Nephron (organoid): ENCODE results near the gene NCAPD2.
"Not testable (repeated sequence)": the region's sequence is repeated elsewhere in the genome, so short reads cannot be mapped to it uniquely, and the experiment has no call there.

Experiments used
- H3K27ac Mint-ChIP-seq, 3 experiments: 2 replicates each; pipeline ENCODE4 v1.8.0; 2020; ENCODE audit warnings: mixed read lengths in 3 of 3, mild to moderate bottlenecking in 2 of 3, moderate library complexity in 1 of 3
- H3K27me3 Mint-ChIP-seq: 2 replicates; pipeline ENCODE4 v1.8.0; 2021; ENCODE audit warnings: low read depth, mild to moderate bottlenecking, moderate library complexity, mixed read lengths
- H3K36me3 Mint-ChIP-seq: 2 replicates; pipeline ENCODE4 v1.8.0; 2020; ENCODE audit warnings: low read depth, mixed read lengths
- H3K4me1 Mint-ChIP-seq: 2 replicates; pipeline ENCODE4 v1.8.0; 2020; ENCODE audit warnings: mixed read lengths
- H3K4me3 Mint-ChIP-seq, 3 experiments: 2 replicates each; pipeline ENCODE4 v1.8.0; 2020; ENCODE audit warnings: mild to moderate bottlenecking in 3 of 3, mixed read lengths in 3 of 3, moderate library complexity in 2 of 3
- H3K9me3 Mint-ChIP-seq: 2 replicates; pipeline ENCODE4 v1.8.0; 2020; ENCODE audit warnings: mixed read lengths
- TF ChIP-seq, protein P1 (sequence below), 3 experiments: fragments of 200-600 bp; sonication (generic); IDR thresholded peaks; one replicate each; pipeline ENCODE4 v1.5.0; 2021; ENCODE audit warnings: antibody characterized with exemption in 3 of 3; ENCODE audit not compliant: unreplicated experiment in 3 of 3

NCAPD2 gene

DNA sequence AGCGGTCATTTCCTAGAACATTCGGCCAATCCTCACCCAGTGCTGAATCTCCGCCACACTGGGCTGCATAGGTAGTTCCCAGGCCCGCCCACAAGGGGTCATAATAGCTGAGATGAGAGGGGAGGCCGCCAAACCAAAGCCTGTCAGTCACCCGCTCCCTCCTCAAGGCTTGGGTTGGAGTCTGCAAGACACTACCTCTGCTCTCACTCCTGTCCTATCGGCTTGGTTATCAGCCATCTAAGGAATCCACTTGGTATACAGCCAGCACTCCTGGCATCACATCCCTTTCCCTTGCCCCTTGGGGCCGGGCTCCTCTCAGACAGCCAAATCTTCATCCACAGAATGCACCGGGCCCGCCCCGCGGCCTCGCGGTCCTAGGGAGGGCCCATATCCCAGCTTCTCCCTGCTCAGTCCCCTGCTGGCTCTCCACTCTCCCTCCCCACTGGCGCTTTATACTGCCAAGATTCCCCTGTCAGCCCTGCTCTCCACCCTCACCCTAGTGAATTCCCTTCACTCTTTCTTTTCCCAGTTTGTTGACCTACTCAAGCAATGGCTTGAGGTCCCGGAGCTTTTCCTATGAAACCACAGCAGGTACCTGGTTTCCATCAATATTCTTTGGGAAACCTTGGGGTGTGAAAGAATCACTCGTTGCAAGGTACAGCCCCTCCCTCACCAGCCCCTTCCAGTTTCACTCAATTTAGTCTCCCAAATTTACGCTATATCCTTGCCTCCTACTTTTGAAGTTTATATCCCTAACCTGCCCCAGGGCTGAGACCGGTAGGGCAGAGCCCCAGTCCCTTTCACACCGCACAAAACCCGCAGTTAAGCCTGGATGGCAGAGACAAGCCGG lies 60.5 kb downstream of the NCAPD2 start:
- TF ChIP-seq, protein P1, sequence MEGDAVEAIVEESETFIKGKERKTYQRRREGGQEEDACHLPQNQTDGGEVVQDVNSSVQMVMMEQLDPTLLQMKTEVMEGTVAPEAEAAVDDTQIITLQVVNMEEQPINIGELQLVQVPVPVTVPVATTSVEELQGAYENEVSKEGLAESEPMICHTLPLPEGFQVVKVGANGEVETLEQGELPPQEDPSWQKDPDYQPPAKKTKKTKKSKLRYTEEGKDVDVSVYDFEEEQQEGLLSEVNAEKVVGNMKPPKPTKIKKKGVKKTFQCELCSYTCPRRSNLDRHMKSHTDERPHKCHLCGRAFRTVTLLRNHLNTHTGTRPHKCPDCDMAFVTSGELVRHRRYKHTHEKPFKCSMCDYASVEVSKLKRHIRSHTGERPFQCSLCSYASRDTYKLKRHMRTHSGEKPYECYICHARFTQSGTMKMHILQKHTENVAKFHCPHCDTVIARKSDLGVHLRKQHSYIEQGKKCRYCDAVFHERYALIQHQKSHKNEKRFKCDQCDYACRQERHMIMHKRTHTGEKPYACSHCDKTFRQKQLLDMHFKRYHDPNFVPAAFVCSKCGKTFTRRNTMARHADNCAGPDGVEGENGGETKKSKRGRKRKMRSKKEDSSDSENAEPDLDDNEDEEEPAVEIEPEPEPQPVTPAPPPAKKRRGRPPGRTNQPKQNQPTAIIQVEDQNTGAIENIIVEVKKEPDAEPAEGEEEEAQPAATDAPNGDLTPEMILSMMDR (IDR thresholded peaks at IDR 0.05; ENCODE audit: unreplicated experiment in 3 of 3): peak; percentile 63 to 69 (median 67)
- Mint-ChIP-seq H3K4me3 (peak overlapping the region; percentile 88 to 92 (median 92)), H3K4me1 (peaks cover 45% of the 10 kb centered on the region), H3K9me3 (no peaks in the 10 kb centered on the region), H3K27me3 (no peaks in the 10 kb centered on the region), H3K36me3 (peaks cover 12% of the 10 kb centered on the region), H3K27ac (peak overlapping the region; percentile 73 to 89 (median 78))

DNA sequence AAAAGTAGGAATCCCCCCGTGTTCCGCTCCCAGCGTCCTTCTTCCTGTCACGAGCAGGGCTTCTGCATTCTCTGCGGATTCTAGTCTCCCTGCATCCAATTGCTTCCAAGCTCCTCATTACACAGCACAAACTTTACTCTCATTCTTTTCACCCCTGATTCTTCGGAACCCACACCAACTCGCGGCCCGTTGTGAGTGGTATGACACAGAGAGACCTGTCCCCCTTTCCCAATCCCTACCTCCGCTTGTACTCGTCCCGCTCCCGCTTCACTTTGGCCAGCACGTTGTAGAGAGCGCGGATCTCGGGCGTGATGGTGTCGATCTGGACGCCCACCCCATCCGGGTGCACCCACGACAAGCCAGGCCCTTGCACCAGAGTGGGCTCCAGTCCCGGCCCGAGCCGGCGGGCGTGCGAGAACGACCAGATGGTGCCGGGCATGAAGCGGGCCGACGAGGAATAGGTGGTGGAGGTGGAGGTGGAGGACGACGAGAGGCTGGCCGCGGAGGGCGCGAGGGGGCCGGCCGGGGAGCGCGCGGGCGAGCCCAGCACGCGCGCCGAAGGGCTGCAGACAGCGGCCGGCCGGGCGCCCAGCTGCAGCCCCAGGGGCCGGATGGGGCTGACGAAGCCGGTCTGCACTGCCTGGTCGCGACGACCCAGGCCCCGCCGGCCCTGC lies 61.3 kb downstream of the NCAPD2 start:
- H3K4me1 Mint-ChIP-seq: peaks cover 44% of the 10 kb centered on the region
- H3K4me3 Mint-ChIP-seq: peak overlapping the region; percentile 88 to 92 (median 92)
- no peaks in the 10 kb centered on the region for H3K9me3 Mint-ChIP-seq
- TF ChIP-seq, protein P1 (IDR thresholded peaks at IDR 0.05; ENCODE audit: unreplicated experiment in 3 of 3): no peak
- no peaks in the 10 kb centered on the region for H3K27me3 Mint-ChIP-seq
- H3K27ac Mint-ChIP-seq: peak overlapping the region; percentile 73 to 89 (median 78)
- H3K36me3 Mint-ChIP-seq: peaks cover 20% of the 10 kb centered on the region

DNA sequence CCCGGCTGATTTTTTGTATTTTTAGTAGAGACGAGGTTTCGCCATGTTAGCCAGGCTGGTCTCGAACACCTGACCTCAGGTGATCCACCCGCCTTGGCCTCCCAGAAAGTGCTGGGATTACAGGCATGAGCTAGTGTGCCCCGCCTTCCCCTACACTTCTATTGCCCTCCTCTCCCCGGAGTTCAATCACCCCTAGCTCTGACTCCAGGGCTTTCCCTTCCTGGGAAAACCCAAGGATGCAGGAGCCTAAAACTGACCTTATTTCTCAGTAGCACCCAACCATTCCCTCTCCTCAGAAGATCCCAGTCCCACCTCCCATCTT lies 62.6 kb downstream of the NCAPD2 start:
- H3K27ac Mint-ChIP-seq, H3K27me3 Mint-ChIP-seq, H3K9me3 Mint-ChIP-seq: not testable (repeated sequence)
- peaks cover 30% of the 10 kb centered on the region for H3K36me3 Mint-ChIP-seq
- peaks cover 38% of the 10 kb centered on the region for H3K4me1 Mint-ChIP-seq
- H3K4me3 Mint-ChIP-seq: peak overlapping the region; percentile 85 to 90 (median 89)

DNA sequence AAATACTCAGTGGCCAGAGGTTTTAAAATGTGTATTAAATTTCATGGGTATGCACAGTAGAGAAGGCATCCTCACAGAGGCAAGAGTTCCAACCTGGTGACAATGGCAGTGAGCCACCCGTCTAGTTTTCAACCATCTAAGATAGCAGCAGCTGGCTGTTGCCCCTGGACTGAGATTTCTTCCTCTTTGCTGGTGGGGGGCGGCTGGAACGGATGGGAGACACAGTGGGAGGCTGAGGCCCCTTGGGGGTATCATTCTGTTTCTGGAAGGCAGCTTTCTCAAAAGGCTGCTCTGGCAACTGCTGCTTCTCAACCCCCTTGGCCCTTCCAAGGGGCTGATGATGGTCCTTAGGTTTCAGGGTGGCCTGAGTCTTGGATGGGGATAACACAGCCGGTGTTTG lies 63.0 kb downstream of the NCAPD2 start:
- TF ChIP-seq, protein P1 (IDR thresholded peaks at IDR 0.05; ENCODE audit: unreplicated experiment in 3 of 3): no peak
- H3K27ac Mint-ChIP-seq: no peak overlapping the region
- H3K27me3 Mint-ChIP-seq: no peaks in the 10 kb centered on the region
- H3K4me3 Mint-ChIP-seq: peak overlapping the region; percentile 85 to 90 (median 89)
- H3K36me3 Mint-ChIP-seq: peaks cover 33% of the 10 kb centered on the region
- peaks cover 34% of the 10 kb centered on the region for H3K4me1 Mint-ChIP-seq
- no peaks in the 10 kb centered on the region for H3K9me3 Mint-ChIP-seq

DNA sequence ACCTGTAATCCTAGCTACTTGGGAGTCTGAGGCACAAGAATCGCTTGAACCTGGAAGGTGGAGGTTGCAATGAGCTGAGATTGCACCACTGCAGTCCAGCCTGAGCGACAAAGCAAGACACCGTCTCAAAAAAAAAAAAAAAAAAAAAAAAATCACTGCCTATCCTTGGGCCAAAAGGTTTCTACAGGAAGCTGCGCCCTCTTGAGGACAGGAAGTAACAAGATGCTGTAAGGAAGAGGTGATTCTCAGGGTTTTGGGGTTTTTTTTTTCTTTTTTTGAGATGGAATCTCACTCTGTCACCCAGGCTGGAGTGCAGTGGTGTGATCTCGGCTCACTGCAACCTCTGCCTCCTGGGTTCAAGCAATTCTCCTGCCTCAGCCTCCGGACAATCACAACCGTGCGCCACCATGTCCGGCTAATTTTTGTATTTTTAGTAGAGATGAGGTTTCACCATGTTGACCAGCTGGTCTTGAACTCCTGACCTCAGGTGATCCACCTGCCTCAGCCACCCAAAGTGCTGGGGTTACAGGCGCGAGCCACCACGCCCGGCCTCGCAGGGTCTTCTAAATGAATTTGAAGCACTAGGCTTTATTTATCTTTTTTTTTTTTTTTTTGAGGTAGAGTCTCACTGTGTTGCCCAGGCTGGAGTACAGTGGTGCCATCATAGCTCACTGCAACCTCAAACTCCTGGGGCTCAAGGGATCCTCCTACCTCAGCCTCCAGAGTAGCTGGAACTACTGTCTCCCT lies 64.3 kb downstream of the NCAPD2 start:
- not testable (repeated sequence) for H3K27me3 Mint-ChIP-seq, H3K27ac Mint-ChIP-seq, H3K9me3 Mint-ChIP-seq, H3K4me3 Mint-ChIP-seq
- TF ChIP-seq, protein P1 (IDR thresholded peaks at IDR 0.05; ENCODE audit: unreplicated experiment in 3 of 3): peak; percentile 43 to 48 (median 46)
- peaks cover 21% of the 10 kb centered on the region for H3K4me1 Mint-ChIP-seq
- peaks cover 41% of the 10 kb centered on the region for H3K36me3 Mint-ChIP-seq

DNA sequence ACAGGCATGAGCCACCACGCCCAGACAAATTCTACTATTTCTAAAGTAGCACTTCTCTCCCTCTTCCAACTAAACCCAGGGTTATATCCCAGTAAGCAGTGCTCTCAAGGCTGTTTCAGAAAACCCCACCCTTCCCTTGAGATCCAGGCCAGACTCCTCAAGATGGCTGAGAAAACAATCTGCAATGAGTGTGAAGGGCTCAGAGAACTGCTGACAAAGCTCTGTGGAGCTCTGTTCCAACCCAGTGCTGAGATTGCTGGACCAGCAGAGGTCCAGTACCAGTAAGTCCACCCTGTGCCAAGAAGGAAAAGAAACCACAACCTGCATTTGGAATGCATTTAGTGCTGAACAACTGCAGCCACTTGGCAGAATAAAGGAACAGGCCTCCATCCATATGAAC lies 65.6 kb downstream of the NCAPD2 start:
- Mint-ChIP-seq H3K4me1 (peaks cover 8% of the 10 kb centered on the region), H3K27me3 (no peaks in the 10 kb centered on the region), H3K36me3 (peaks cover 48% of the 10 kb centered on the region), H3K9me3 (no peaks in the 10 kb centered on the region), H3K4me3 (peak overlapping the region in 1 of 3 experiments; percentile 53), H3K27ac (no peak overlapping the region)
- TF ChIP-seq, protein P1 (IDR thresholded peaks at IDR 0.05; ENCODE audit: unreplicated experiment in 3 of 3): no peak
